ENCODE data around the gene BCKDHA.
A peak's percentile ranks its signal among the peaks of the same experiment; 100 is the strongest.
"Not testable (repeated sequence)": the region's sequence is repeated elsewhere in the genome, so short reads cannot be mapped to it uniquely, and the experiment has no call there.

BCKDHA gene

GRCh38 chr19:41407271-41407670 lies 9.7 kb downstream of the BCKDHA start:
- peak; percentile 78 to 85 for DNase-seq

- DNase-seq: peak in 1 of 2 donors; percentile 30
These were observed 10.6 kb downstream of the BCKDHA start for GRCh38 chr19:41408256-41408655.

- not testable (repeated sequence) for DNase-seq
These were observed 11.2 kb downstream of the BCKDHA start for GRCh38 chr19:41408846-41409245.

GRCh38 chr19:41409288-41409687 lies 11.7 kb downstream of the BCKDHA start:
- no peak for DNase-seq

- DNase-seq: no peak
These were observed 12.9 kb downstream of the BCKDHA start for GRCh38 chr19:41410336-41411054.

GRCh38 chr19:41411100-41411967 lies 13.7 kb downstream of the BCKDHA start:
- no peak for DNase-seq

GRCh38 chr19:41411968-41412265 lies 14.3 kb downstream of the BCKDHA start:
- no peak for DNase-seq

GRCh38 chr19:41412953-41413352 lies 15.3 kb downstream of the BCKDHA start:
- no peak for DNase-seq

- DNase-seq: no peak
These were observed 16.3 kb downstream of the BCKDHA start for GRCh38 chr19:41413947-41414346.

GRCh38 chr19:41414461-41414860 lies 16.8 kb downstream of the BCKDHA start:
- DNase-seq: no peak

- no peak for DNase-seq
These were observed 17.5 kb downstream of the BCKDHA start for GRCh38 chr19:41415154-41415571.

- DNase-seq: no peak
These were observed 18.6 kb downstream of the BCKDHA start for GRCh38 chr19:41416194-41416674.

- DNase-seq: peak; percentile 90 to 93
These were observed 22.7 kb downstream of the BCKDHA start for GRCh38 chr19:41420101-41420880.

GRCh38 chr19:41421314-41421713 lies 23.7 kb downstream of the BCKDHA start:
- DNase-seq: no peak

GRCh38 chr19:41421973-41422372 lies 24.4 kb downstream of the BCKDHA start:
- DNase-seq: no peak

GRCh38 chr19:41422456-41422855 lies 24.8 kb downstream of the BCKDHA start:
- DNase-seq: no peak

GRCh38 chr19:41422955-41423354 lies 25.3 kb downstream of the BCKDHA start:
- no peak for DNase-seq

- DNase-seq: no peak
These were observed 26.9 kb downstream of the BCKDHA start for GRCh38 chr19:41424335-41425173.

GRCh38 chr19:41425174-41426115 lies 27.8 kb downstream of the BCKDHA start:
- no peak for DNase-seq

- no peak for DNase-seq
These were observed 28.7 kb downstream of the BCKDHA start for GRCh38 chr19:41426116-41426841.

All from inflammatory macrophage (primary cell).